ENCODE data around the gene APOC1.
A peak's percentile ranks its signal among the peaks of the same experiment; 100 is the strongest.

The APOC1 gene

GRCh38 chr19:44958090-44958489 is 43.7 kb downstream of the APOC1 start:
- H3K36me3 ChIP-seq (ENCODE audit: insufficient read depth, low read length), result peaks cover 14% of the 10 kb centered on the region; the same call in 1 of the 2 replicates

GRCh38 chr19:44959691-44960090 is 45.3 kb downstream of the APOC1 start:
- Histone ChIP-seq H4K20me1 (ENCODE audit: insufficient read depth, low read length) (no peaks in the 10 kb centered on the region), H3K27me3 (ENCODE audit: insufficient read depth, low read length) (no peaks in the 10 kb centered on the region), H3K27ac (ENCODE audit: low read depth, low read length, poor library complexity, severe bottlenecking) (peak overlapping the region; percentile 84), H3K9ac (ENCODE audit: low read length) (no peak overlapping the region; the same call in 1 of the 2 replicates), H3K4me1 (ENCODE audit: insufficient read depth, low read length, severe bottlenecking) (peaks cover 61% of the 10 kb centered on the region), H2AFZ (ENCODE audit: low read length) (no peak overlapping the region), H3F3A (ENCODE audit: insufficient read depth, low read length) (no peaks in the 10 kb centered on the region), H3K4me3 (ENCODE audit: low read depth, low read length, poor library complexity, severe bottlenecking) (no peak overlapping the region), H3K4me2 (ENCODE audit: low read length) (peak overlapping the region; percentile 45; the same call in 1 of the 2 replicates), H3K9me3 (ENCODE audit: low read length) (no peaks in the 10 kb centered on the region), H3K79me2 (ENCODE audit: insufficient read depth, low read length) (peaks cover 52% of the 10 kb centered on the region), H3K36me3 (ENCODE audit: insufficient read depth, low read length) (peaks cover 18% of the 10 kb centered on the region), H3K9me2 (ENCODE audit: low read depth, low read length) (no peaks in the 10 kb centered on the region)
- TF ChIP-seq CTCF (IDR thresholded peaks at IDR 0.05; ENCODE audit: low read length), result no peak
- no peak for TF ChIP-seq EZH2 (IDR thresholded peaks at IDR 0.05; ENCODE audit: borderline replicate concordance, low read length)

More at GRCh38 chr19:44958090-44958489, 43.7 kb downstream of the APOC1 start:
- Histone ChIP-seq H3F3A (ENCODE audit: insufficient read depth, low read length) (no peaks in the 10 kb centered on the region), H3K9me2 (ENCODE audit: low read depth, low read length) (no peaks in the 10 kb centered on the region), H4K20me1 (ENCODE audit: insufficient read depth, low read length) (no peaks in the 10 kb centered on the region), H3K9me3 (ENCODE audit: low read length) (no peaks in the 10 kb centered on the region), H3K27me3 (ENCODE audit: insufficient read depth, low read length) (no peaks in the 10 kb centered on the region), H3K4me1 (ENCODE audit: insufficient read depth, low read length, severe bottlenecking) (peaks cover 66% of the 10 kb centered on the region), H3K9ac (ENCODE audit: low read length) (peak overlapping the region; percentile 93; the same call in 1 of the 2 replicates), H3K79me2 (ENCODE audit: insufficient read depth, low read length) (peaks cover 52% of the 10 kb centered on the region), H3K27ac (ENCODE audit: low read depth, low read length, poor library complexity, severe bottlenecking) (peak overlapping the region; percentile 84), H2AFZ (ENCODE audit: low read length) (no peak overlapping the region), H3K4me3 (ENCODE audit: low read depth, low read length, poor library complexity, severe bottlenecking) (peak overlapping the region; percentile 77), H3K4me2 (ENCODE audit: low read length) (peak overlapping the region; percentile 97)
- TF ChIP-seq EZH2 (IDR thresholded peaks at IDR 0.05; ENCODE audit: borderline replicate concordance, low read length), result no peak
- TF ChIP-seq CTCF (IDR thresholded peaks at IDR 0.05; ENCODE audit: low read length), result no peak

GRCh38 chr19:44960906-44961728 is 46.7 kb downstream of the APOC1 start:
- Histone ChIP-seq H3K79me2 (ENCODE audit: insufficient read depth, low read length) (peaks cover 43% of the 10 kb centered on the region), H3K9me2 (ENCODE audit: low read depth, low read length) (no peaks in the 10 kb centered on the region), H3K36me3 (ENCODE audit: insufficient read depth, low read length) (peaks cover 24% of the 10 kb centered on the region), H3K4me3 (ENCODE audit: low read depth, low read length, poor library complexity, severe bottlenecking) (peak overlapping the region; percentile 3), H3F3A (ENCODE audit: insufficient read depth, low read length) (no peaks in the 10 kb centered on the region), H3K27me3 (ENCODE audit: insufficient read depth, low read length) (no peaks in the 10 kb centered on the region), H3K4me2 (ENCODE audit: low read length) (peak overlapping the region; percentile 45), H2AFZ (ENCODE audit: low read length) (no peak overlapping the region), H3K27ac (ENCODE audit: low read depth, low read length, poor library complexity, severe bottlenecking) (peak overlapping the region; percentile 84), H3K4me1 (ENCODE audit: insufficient read depth, low read length, severe bottlenecking) (peaks cover 58% of the 10 kb centered on the region), H4K20me1 (ENCODE audit: insufficient read depth, low read length) (no peaks in the 10 kb centered on the region), H3K9ac (ENCODE audit: low read length) (peak overlapping the region; percentile 14; the same call in 1 of the 2 replicates), H3K9me3 (ENCODE audit: low read length) (no peaks in the 10 kb centered on the region)
- TF ChIP-seq EZH2 (IDR thresholded peaks at IDR 0.05; ENCODE audit: borderline replicate concordance, low read length), result no peak
- no peak for TF ChIP-seq CTCF (IDR thresholded peaks at IDR 0.05; ENCODE audit: low read length)
